Left lobe of liver (tissue), 2 donors: Measurements from ENCODE around the gene REEP2. TPM values are rescaled to one million over a fixed set of nuclear protein-coding genes. Genes with fewer than 3 reads are reported as not detected.

Source experiments
- ATAC-seq: fragments of 200-7000 bp; cut with Tn5 transposase; one replicate; pipeline ENCODE4 v1.9.1; 2020; ENCODE audit warnings: mild to moderate bottlenecking, moderate library complexity
- DNase-seq: peaks from one replicate; pipeline ENCODE4 v3.0.0-alpha.2; 2020; ENCODE audit warnings: low spot score
- total RNA-seq: library from RNA; stranded (reverse); gene quantifications from one replicate; pipeline ENCODE4 v1.2.1, GENCODE V29; 2021
- donor health status: DM: no; HTN: no; CAD: no; lungs with moderate emphysema.
- donor health status: DM: no; HTN: yes; CAD: no.

REEP2 gene
- total RNA-seq, 1 donor from 2014 or later = not detected

DNA sequence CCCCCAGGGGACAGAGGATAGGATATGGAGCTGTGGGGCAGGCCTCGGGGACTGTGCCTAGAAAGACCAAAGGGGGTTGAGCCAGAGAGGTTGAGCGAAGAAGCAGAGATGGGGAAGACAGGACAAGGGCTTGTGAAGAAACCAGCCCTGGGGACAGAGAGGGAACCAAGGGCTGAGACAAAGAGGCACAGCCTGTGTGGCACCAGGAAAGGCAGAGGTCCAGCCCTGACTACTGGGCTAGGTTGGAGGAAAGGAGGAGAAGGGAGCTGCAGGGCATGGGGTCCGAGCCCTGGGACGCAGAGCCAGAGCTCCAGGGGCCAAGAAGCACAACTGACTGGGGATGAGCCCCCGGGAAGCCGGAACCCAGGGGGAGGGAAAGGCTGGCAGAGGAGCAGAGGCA is 9.2 kb downstream of the REEP2 start:
- DNase-seq (no peak), ATAC-seq (no peak)

DNA sequence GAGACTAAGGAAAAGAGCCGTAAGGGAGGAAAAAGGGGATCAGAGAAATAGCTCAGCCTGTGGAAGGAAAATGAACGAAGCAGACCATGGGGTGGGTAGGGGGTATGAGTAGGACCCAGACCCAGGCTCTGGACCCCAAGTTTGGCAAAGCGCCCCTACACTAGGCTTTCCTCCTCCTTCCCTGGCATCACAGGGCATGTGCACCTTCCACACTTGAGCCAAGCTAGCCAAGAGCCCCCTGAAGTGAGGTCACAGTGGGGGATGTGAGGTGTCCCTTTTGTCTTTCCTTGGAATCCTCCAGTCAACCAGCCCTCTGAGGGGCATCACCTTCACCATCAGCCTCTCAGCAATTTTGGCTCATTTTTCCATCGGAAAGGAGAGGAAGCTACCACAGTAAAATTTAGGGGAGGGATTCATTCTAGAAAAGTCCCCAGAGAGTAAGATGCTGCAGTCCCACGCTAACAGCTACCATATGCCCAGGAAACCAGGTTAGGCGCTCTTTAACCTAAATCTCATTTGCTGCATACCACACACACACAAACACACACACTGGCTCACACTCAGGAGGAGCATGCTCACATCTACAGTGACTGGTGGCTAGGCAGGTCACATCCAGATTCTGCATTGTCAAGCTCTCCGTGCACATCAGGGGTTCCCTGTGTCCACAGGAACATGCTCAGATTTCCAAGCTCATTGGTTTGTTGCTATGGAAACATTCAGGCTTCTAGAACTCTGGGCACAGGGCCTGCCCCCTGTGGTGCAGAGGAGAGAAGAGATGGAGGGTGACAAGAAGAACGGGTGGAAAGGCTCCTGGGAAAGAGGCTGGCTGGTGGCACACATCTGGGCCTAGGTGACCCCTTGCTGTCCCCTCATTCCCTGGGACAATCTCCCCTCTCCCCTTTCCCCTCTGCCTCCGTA is 9.9 kb downstream of the REEP2 start:
- ATAC-seq = no peak

DNA sequence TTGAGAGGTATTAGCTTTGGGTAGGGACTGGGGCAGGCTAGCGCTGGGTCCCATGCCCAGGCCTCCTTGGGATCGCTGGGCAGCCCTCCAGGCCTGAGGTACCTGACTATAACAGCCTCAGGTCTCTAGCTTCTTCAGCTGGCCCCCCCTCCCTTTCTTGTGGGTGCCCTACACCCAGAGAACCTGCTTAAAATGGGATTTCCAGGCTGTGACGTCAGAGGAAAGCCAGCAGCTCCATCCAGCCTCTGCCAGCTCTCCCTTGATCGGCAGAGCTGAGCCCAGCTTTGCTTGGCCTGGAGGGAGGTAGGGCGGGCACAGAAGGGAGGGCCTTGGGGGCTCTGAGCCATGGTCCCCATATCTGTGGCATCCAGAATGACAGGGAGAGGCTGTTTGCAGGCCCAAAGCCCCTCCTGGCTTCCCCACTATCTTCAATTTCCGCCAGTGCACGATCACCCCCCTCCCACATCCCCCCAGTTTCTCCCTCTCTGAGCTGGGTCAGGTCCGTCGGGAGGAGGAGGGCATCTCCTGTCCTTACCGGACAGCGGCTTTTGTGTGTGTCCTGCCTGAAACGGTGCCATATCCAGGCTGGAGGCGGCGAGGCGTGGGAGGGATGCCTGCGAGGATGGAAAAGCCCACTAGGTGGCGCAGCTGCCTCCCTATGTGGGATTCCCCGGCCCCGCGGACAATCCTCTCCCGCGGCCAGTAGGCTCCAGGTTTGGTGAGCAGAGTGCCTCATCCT is 10.8 kb downstream of the REEP2 start:
- ATAC-seq (peak; percentile 99), DNase-seq (peak; percentile 89)

More for the DNA sequence above, 9.9 kb downstream of the REEP2 start:
- DNase-seq = no peak

DNA sequence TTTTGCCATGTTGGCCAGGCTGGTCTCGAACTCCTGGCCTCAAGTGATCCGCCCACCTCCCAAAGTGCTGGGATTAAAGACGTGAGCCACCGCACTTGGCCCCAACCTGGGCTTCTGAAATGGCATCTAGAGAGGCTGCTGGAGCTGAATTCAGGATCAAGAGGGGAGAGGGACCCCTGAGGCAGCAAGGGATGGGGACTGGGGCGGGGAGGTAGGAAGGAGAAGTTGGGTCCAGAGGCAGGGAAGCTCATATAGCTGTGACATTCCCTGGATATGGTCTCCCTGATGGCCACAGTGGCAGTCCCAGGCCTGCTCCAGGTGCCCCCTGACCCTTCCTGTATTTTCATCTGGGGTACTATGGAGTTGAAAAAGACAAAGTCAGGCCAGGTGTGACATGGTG is 12.1 kb downstream of the REEP2 start:
- DNase-seq (no peak), ATAC-seq (no peak)

DNA sequence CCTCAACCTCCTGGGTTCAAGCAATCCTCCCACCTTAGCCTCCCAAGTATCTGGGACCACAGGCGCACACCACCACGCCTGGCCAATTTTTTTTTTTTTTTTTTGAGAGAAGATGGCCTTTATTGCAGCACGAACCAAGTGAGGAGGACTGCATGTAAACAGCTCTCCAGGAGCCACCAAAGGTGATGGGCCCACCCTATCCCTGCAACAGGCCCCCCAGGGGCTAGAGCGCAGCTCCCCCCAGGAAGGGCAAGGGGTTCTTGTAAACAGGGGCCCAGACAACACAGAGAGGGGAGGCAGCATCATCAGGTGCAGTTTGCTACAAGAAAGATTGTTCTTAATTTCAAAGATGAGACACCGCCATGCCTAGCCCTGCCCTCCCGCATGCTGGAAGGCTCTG is 13.9 kb downstream of the REEP2 start:
- ATAC-seq = no peak

DNA sequence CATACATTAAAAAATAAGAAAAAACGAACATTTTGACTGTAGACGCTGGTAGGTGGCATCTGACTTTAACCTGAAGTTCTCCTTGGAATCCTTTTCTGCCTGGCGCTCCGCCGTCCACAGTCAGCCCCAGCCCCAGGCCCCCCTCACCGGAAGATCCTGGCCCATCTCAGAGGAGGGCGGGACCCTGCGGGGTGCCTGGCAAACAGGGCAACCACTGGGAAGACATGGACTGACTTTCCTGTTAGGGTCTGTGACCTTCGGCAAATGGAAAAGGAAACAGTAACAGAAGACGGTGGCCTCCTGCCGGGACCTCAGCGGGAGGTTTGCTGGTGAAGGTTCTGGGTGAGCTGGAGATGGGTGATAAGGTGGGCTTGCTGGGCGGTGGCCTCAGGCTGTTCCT is 14.7 kb downstream of the REEP2 start:
- no peak for DNase-seq
- ATAC-seq = no peak

More for the DNA sequence above, 13.9 kb downstream of the REEP2 start:
- DNase-seq = no peak

DNA sequence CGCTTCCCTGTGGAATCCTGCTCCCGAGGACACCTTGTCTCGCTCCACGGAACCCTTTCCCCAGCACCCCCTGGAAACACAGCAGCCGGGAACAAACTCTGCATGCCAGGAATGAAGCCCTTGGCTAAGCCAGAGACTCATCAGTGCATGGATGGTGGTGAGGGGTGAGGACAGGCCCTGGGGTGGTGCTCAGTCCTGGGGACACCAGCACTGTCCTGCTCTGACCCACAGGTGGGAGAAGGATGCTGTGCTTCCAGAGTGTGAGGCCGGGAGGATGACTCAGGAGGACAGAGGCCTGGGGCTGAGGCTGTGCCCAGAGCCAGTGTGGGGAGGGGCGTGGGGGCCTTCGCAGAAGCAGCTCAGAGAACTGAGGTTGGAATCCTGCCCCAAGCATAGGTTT is 15.3 kb downstream of the REEP2 start:
- no peak for DNase-seq
- no peak for ATAC-seq

DNA sequence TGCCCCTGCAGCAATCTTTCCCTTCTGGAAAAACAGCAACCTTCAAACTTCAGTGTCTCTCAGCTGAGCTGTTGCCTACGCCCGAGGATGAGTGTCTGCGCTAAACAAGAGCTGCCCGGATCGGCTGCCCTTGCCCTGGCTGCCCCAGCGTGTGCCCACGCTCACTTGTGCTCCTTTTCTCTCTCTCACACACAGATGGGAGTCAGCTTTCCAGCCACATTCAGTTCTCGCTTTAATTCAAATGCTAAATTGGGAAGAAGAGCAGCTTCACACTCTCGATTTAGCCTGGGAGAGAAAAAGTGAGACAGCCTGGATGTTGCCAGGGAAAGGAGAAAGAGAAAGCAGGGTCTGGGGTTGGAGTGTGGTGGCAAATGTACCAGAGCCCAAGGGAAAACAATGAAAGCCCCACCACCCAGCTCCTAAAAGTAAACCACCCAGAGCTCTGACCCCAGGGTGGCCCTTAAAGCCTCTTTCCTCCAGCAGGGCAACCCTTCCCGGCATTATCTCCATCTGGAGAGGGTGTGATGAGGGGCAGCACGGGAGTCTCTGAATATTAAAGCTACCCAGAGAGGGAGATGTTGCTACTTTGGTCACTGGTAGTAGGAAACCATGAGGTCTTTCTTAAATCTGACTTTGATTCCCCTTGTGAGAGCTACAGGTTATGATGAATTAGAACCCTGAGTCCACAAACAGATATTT is 16.5 kb downstream of the REEP2 start:
- ATAC-seq = no peak
- DNase-seq = no peak

DNA sequence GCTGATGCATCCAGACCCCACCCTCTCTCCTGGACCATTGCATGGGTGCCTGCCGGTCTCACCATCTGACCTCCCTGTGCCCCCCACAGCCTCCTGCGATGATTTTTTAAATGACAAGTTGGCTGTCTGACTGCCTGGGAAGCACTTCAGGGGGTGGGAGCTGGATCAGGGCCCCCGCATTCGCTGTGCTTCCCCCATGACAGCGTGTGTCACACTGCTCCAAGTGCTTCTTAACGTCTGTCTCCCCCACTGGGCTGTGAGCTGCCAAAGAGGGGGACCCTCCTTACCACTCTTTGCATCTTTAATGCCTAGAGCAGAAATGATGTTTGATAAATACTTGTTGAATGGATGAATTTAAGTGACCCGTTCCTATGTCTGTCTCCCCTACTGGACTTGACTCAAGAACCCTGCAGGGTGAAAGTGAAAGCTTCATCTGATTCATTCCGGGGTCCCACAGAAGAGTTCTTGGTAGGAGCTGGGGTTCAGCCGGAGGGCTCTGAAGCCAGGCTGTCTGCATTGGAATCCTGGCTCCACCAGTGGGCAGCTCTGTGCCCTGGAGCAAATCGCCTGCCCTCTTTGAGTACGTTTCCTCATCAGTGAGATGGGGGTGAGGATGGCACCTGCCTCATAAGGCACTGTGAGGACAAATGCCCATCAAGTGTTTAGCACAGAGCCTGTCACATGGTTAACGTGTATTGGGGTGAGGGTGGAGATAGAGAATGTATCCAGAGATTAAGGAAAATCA is 18.8 kb downstream of the REEP2 start:
- DNase-seq = no peak

DNA sequence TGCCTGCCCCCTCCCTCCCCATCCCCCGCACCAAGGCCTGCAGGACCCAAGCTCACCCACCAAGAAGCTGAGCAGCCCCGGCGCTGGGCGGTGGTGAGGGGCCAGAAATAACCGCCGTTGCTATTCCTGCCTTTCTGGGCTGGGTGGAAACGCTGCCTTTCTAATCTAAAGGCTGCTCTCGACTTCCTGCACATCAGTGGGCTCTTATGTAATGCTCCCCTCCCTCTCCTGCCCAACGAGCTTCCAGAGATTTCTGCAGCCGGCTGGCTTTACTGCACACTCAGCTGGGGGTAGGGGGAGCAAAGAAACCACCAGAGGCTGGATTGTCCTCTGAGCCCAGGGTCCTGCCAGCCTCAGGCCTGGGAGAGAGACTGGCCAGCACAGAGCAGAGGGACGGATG is 19.5 kb downstream of the REEP2 start:
- DNase-seq = no peak
- ATAC-seq = peak; percentile 28

More for the DNA sequence above, 18.8 kb downstream of the REEP2 start:
- ATAC-seq = peak; percentile 17

DNA sequence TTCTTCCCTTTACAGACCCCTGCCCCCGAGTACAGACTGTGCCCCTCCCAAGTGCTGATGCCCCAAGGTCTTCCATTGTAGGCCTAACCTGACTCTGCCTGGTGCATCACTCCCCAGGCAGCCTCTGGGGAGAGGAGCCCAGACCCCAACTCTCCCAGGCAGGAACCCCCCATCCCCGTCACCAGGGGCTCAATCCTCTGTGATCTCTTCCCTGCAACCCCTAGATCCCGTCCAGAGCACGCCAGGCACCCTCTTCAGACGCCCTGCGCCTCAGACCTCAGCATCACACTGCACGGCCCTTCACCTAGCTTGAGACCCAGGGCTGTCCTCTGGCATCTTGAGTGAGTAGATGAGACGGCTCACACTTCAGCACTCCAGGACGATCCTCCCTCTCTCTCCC is 20.0 kb downstream of the REEP2 start:
- ATAC-seq = no peak
- DNase-seq = no peak

DNA sequence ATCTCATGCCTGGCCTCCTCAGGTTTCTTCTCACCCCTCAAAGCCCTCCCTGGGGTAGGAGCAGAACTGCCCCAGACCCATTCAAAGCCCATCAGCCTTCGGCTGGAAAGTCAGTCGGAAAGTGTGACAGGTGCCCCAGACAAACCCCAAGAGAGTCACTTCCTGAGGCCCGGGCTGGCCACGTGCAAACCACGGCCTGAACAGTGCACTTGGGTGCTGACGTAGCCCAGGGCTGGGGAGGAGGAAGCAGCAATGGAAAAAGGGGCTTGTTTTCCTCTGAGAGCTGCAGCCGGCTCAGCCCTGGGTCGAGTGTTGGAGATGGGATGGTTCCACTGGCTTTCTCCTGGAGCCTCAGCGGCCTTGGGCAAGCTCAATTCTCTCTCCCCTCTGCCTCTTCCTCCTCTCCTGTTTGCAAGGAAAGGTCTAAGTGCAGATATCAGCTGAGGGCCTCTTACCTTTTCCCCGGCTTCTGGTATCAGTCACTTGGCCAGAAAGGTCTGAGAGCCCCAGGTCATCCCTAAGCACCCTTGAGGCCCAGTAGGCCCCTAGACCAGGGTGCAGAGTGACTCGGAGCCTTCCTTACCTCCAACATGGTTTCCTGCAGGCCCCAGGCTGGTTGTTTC is 20.6 kb downstream of the REEP2 start:
- no peak for ATAC-seq
- no peak for DNase-seq

DNA sequence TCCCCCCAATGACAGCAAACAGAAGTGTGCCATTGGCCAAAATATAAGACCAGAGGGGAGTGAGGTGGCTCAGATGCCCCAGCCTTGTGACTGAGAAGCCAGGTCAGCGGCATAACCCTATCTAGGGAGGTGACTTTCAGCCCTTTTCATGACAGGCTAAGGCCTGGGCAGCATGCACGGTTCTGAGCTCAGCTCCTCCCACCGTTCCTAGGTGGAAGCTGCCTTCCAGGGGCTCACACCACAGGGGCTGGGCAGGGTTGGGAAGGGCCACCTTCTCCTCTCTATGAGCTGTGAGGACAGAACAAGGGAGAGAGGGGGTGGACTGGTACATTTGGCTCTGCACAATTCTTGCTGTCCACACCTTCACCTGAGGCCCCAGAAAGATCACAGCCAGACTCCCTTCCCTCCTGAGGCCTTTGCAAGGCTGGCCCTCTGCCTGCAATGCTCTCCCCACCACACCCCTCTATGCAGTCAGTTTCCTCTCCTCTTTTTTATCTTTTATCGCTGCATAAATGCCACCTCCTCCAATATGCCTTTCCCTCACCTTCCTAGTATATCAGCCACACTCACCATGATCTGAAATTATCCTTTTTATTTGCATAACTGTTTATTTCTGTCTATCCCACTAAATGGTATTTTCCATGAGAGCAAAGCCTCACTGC is 21.3 kb downstream of the REEP2 start:
- ATAC-seq = no peak
- DNase-seq = no peak

DNA sequence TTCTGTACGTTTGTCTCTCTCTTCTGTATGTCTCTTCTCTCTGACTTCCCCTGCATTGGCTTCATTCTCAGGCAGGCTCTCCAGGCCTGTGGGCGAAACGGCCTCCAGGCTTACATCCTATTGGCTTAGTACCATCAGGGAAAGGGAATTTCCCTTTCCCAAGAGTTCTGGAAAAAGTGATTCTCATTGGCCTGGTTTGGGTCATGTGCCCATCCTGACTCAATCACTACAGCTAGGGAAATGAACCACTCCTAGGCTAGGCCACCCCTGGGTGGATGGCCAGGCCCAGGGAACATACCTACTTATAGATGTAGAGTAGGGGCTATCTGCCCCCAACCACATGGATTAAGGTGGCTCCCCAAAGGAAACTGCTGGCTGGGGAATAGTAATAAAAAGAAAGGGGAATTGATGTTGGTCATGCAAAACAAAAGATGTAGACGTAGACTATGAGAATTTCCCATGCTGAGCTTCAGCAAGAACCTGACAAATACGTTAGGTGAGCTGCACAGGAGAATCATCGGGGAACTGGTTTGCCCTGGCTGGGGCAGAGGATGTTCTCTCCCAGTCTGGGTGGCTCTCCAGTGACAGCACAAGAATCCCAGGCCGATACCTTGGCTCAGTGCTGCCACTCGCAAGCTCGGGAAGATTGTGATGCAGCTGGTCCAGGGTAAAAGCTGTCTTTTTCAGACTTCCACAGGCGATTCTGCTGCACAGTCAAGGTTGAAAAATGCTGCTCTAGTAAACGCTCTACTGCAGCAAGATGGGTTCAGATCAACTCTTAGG is 22.7 kb downstream of the REEP2 start:
- ATAC-seq = no peak

DNA sequence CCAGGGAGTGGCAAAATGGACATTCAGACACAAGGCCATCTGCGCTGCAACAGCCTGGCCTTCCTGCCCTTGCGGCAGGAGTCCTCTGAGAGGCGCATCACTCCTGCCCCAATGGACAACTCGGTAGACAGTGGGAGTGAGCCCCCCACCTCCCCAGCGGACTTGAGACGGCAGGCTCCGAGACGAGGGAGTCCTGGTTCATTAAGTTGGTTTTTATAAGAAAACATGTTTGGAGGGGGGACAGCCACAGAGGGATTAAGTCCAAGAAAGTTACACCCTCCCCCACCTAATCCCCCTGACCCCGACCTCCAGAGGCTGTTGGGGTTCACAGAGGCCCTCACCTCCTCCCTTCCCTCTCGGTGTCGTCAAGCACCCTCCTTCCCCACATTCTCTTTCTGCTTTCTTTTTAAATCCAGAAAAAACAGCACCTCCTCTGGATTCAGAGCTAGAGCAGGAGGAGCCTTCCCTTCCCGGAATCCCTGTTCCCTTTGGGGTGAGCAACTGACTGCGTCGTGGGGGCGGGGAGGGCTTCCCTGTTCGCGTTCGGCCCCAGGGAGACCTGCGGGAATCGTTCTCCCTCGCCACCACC is 24.7 kb downstream of the REEP2 start:
- ATAC-seq (no peak), DNase-seq (no peak)

More for the DNA sequence above, 22.7 kb downstream of the REEP2 start:
- no peak for DNase-seq

DNA sequence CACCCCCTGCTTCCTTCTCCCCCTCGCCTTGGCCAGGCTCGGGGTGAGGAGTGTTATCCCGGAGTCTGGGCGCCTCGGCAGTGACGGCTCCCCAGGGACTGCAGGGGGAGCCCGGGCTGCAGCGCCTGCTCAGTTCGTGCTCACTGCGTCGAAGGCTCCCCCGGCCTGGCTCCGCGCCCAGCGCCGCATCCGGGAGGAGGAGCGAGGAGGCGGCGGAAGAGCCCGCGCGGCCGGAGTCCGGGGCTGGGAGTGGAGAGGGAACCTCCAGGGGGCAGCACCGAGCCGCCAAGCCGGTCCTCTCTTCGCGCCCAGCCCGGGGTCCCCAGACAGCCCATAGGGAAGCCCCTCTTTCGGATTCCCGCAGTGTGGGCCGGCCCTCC is 25.1 kb downstream of the REEP2 start:
- DNase-seq = peak; percentile 97
- peak; percentile 69 for ATAC-seq

DNA sequence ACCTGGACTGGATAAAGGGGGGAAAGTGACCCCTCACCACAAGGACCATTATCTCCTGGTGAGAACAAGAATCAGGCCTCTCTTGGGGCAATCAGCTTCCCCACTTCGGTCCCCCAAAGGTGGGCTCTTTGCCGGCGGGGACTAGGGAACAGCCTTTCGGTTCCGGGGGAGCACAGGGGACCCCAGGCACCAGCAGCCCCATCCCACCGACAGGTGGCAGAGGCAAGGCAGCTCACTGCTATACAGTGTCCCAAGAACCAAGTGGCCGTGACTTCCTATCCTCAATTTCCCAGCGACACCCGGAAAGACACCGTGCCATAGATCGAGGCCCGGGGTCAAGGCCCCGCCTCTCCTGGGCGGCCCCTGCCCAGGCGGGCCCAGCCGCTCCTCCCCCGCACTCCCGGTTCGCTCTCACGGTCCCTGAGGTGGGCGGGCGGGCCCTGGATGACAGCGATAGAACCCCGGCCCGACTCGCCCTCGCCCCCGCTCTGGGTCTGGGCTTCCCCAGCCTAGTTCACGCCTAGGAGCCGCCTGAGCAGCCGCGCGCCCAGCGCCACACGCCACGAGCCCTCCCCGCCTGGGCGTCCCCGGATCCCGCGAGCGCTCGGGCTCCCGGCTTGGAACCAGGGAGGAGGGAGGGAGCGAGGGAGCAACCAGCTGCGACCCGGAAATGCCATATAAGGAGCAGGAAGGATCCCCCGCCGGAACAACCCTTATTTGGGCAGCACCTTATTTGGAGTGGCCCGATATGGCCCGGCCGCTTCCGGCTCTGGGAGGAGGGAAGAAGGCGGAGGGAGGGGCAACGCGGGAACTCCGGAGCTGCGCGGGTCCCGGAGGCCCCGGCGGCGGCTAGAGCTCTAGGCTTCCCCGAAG is 25.8 kb downstream of the REEP2 start:
- peak; percentile 98 for DNase-seq
- ATAC-seq = peak; percentile 75
